ENCODE results near the gene SGF29.
"Not testable (repeated sequence)": the region's sequence is repeated elsewhere in the genome, so short reads cannot be mapped to it uniquely, and the experiment has no call there.

DNA sequence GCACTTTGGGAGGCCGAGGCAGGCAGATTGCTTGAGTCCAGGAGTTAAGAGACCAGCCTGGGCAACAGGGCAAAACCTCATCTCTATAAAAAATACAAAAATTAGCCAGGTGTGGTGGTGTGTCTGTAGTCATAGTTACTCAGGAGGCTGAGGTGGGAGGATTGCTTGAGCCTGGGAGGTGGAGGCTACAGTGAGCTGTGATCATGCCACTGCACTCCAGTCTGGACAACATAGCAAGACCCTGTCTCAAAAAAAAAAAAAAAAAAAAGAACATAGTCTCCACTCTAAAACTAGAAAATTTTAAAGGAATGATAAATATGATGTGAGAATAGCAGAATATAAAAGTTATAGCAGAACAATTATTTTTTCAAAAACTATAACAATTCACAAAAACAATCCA lies 66.6 kb downstream of the SGF29 start:
- TF ChIP-seq, protein P1, sequence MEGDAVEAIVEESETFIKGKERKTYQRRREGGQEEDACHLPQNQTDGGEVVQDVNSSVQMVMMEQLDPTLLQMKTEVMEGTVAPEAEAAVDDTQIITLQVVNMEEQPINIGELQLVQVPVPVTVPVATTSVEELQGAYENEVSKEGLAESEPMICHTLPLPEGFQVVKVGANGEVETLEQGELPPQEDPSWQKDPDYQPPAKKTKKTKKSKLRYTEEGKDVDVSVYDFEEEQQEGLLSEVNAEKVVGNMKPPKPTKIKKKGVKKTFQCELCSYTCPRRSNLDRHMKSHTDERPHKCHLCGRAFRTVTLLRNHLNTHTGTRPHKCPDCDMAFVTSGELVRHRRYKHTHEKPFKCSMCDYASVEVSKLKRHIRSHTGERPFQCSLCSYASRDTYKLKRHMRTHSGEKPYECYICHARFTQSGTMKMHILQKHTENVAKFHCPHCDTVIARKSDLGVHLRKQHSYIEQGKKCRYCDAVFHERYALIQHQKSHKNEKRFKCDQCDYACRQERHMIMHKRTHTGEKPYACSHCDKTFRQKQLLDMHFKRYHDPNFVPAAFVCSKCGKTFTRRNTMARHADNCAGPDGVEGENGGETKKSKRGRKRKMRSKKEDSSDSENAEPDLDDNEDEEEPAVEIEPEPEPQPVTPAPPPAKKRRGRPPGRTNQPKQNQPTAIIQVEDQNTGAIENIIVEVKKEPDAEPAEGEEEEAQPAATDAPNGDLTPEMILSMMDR (IDR thresholded peaks at IDR 0.05) = not testable (repeated sequence)
- not testable (repeated sequence) for TF ChIP-seq POLR2AphosphoS5, POLR2A (IDR thresholded peaks at IDR 0.05)
